Measurements from ENCODE around the gene TNRC18. TPM values are rescaled to one million over a fixed set of nuclear protein-coding genes. Genes with fewer than 3 reads are reported as not detected.

TNRC18 gene
- total and polyA plus RNA-seq, 2 of the 8 experiments (the other 6 are each of a cell fraction or from before 2014, with no cell fraction given): 1.7 to 8.6 TPM

DNA sequence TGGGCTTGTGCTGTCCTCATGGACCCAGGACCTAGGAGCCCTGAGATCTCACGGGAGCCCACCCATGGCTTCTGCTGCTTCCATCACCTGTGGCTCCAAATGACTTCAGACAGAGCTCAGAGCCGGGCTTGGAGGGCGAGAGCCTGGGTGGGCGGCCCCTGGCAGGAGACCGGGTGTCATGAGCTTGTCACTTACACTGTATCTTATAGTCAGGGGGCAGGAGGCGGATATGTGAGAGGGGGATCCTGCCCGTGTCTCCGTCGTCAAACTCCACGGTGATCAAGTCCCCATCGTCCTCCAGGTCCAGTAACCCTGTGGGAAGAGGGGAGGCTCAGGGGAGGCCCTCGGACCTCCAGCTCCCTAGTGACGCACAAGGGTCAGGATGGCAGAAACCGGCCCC is 107.9 kb downstream of the TNRC18 start:
- Histone ChIP-seq H3K79me2 (ENCODE audit: control insufficient read depth in 1 of 2, insufficient read depth in 2 of 2, low read length in 2 of 2) (no peaks in the 10 kb centered on the region), H3K18ac (ENCODE audit: extremely low read depth, low read length) (no peak overlapping the region), H2AFZ (ENCODE audit: low read length) (no peak overlapping the region), H2BK15ac (ENCODE audit: low read length) (no peak overlapping the region), H3K4me2 (ENCODE audit: insufficient read depth in 1 of 2, low read depth in 2 of 2, low read length in 2 of 2) (no peak overlapping the region), H3K36me3 (ENCODE audit: control insufficient read depth in 2 of 4, insufficient read depth in 4 of 4, low read length in 3 of 4) (no peaks in the 10 kb centered on the region), H3K9ac (replicated peaks in 1 of 4; ENCODE audit: extremely low read depth in 1 of 4, low read depth in 3 of 4, low read length in 3 of 4) (no peak overlapping the region), H3K56ac (replicated peaks; ENCODE audit: insufficient read length, low read depth, low read length) (no peak overlapping the region), H3K4me1 (replicated peaks in 1 of 4; ENCODE audit: control insufficient read depth in 3 of 4, insufficient read depth in 4 of 4, low read length in 3 of 4) (no peaks in the 10 kb centered on the region), H3K27ac (ENCODE audit: low read depth, low read length) (no peak overlapping the region), H3K23me2 (ENCODE audit: low read depth, low read length) (peaks cover under 1% of the 10 kb centered on the region; the same call in 1 of the 2 replicates), H2AK5ac (ENCODE audit: low read depth, low read length) (no peak overlapping the region), H3K27me3 (replicated peaks in 1 of 4; ENCODE audit: control insufficient read depth in 3 of 4, extremely low read depth in 1 of 4, insufficient read depth in 3 of 4, low read length in 3 of 4) (no peaks in the 10 kb centered on the region), H3K79me1 (ENCODE audit: low read depth, low read length) (peaks cover under 1% of the 10 kb centered on the region; the same call in 1 of the 2 replicates), H4K91ac (replicated peaks; ENCODE audit: insufficient read length, low read length) (no peak overlapping the region), H3K14ac (ENCODE audit: insufficient read length) (no peak overlapping the region), H4K20me1 (replicated peaks in 1 of 2; ENCODE audit: control insufficient read depth in 1 of 2, insufficient read depth in 2 of 2, low read length in 2 of 2) (peaks cover 0 to 2% of the 10 kb centered on the region in 2 experiments), H4K5ac (ENCODE audit: insufficient read length, low read depth, low read length) (no peak overlapping the region), H2BK12ac (ENCODE audit: low read depth, low read length) (no peak overlapping the region), H2BK5ac (ENCODE audit: low read depth, low read length) (no peak overlapping the region), H3K23ac (ENCODE audit: insufficient read length) (no peak overlapping the region), H3K4me3 (ENCODE audit: extremely low read depth in 1 of 4, insufficient read depth in 2 of 4, low read depth in 3 of 4, low read length in 4 of 4) (no peak overlapping the region), H2BK20ac (ENCODE audit: low read length) (no peak overlapping the region), H2BK120ac (replicated peaks; ENCODE audit: low read depth, low read length) (no peak overlapping the region), H4K8ac (ENCODE audit: extremely low read depth, insufficient read depth, low read length) (no peak overlapping the region), H3K9me3 (ENCODE audit: insufficient read depth in 2 of 2, low read depth in 1 of 2, low read length in 1 of 2) (peaks cover 5 to 7% of the 10 kb centered on the region in 2 experiments; a peak in 1 of 4 replicates), H3K4ac (replicated peaks; ENCODE audit: insufficient read length, low read depth, low read length) (no peak overlapping the region)
- DNase-seq (ENCODE audit: low read depth in 1 of 2, low spot score in 2 of 2) (no peak), FAIRE-seq (no peak)
- CTCF ChIA-PET (ENCODE audit: partially characterized antibody): no interaction called here
- POLR2A ChIA-PET (ENCODE audit: partially characterized antibody): no interaction called here
- WGBS, 2 experiments (ENCODE audit: extremely low coverage in 1 of 2, insufficient coverage in 1 of 2, insufficient read length in 1 of 2, insufficient replicate concordance in 2 of 2, low coverage in 1 of 2, low lambda C conversion rate in 2 of 2, missing lambda C conversion rate in 1 of 2): 97% methylated on average over 14 of the region's 14 CpGs; no CpG with 5 or more reads in 1 of the 2 experiments
- TF ChIP-seq TAF7 (optimal IDR thresholded peaks at IDR 0.05; ENCODE audit: borderline replicate concordance, low read depth, low read length): no peak
- TF ChIP-seq POU5F1 (IDR thresholded peaks at IDR 0.05; ENCODE audit: low read depth, low read length): no peak
- no peak for TF ChIP-seq SP2 (IDR thresholded peaks at IDR 0.05; ENCODE audit: low read length)
- TF ChIP-seq TCF12 (IDR thresholded peaks at IDR 0.05; ENCODE audit: low read depth, low read length): no peak
- TF ChIP-seq, protein P1, sequence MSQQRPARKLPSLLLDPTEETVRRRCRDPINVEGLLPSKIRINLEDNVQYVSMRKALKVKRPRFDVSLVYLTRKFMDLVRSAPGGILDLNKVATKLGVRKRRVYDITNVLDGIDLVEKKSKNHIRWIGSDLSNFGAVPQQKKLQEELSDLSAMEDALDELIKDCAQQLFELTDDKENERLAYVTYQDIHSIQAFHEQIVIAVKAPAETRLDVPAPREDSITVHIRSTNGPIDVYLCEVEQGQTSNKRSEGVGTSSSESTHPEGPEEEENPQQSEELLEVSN (IDR thresholded peaks at IDR 0.05): no peak
- TF ChIP-seq CBX5 (IDR thresholded peaks at IDR 0.05; ENCODE audit: low read depth, low read length): no peak
- TF ChIP-seq CTBP2 (IDR thresholded peaks at IDR 0.05; ENCODE audit: borderline replicate concordance, insufficient read depth, insufficient read length, low read length): no peak
- TF ChIP-seq BCL11A (IDR thresholded peaks at IDR 0.05; ENCODE audit: low read depth in 2 of 2, low read length in 2 of 2): no peak
- TF ChIP-seq SAP30 (IDR thresholded peaks at IDR 0.05; ENCODE audit: insufficient read depth, insufficient replicate concordance, low read length): no peak
- no peak for TF ChIP-seq FOSL1 (IDR thresholded peaks at IDR 0.05; ENCODE audit: insufficient read depth, low read depth, low read length)
- TF ChIP-seq, protein P2, sequence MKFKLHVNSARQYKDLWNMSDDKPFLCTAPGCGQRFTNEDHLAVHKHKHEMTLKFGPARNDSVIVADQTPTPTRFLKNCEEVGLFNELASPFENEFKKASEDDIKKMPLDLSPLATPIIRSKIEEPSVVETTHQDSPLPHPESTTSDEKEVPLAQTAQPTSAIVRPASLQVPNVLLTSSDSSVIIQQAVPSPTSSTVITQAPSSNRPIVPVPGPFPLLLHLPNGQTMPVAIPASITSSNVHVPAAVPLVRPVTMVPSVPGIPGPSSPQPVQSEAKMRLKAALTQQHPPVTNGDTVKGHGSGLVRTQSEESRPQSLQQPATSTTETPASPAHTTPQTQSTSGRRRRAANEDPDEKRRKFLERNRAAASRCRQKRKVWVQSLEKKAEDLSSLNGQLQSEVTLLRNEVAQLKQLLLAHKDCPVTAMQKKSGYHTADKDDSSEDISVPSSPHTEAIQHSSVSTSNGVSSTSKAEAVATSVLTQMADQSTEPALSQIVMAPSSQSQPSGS (IDR thresholded peaks at IDR 0.05; ENCODE audit: low read length): no peak
- no peak for TF ChIP-seq SIX5 (IDR thresholded peaks at IDR 0.05; ENCODE audit: low read depth, low read length)
